Fibroblast of upper back skin (primary cell): ENCODE data around the gene GUK1.
"Not testable (repeated sequence)": the region's sequence is repeated elsewhere in the genome, so short reads cannot be mapped to it uniquely, and the experiment has no call there.

Source experiments
- DNase-seq: peaks from one replicate; pipeline ENCODE4 v3.0.0-alpha.2; 2013

GUK1 gene

GRCh38 chr1:228178737-228179684 lies 38.9 kb downstream of the GUK1 start:
- DNase-seq, result no peak

GRCh38 chr1:228180271-228180958 lies 40.3 kb downstream of the GUK1 start:
- DNase-seq, result no peak

- no peak for DNase-seq
These were observed 41.0 kb downstream of the GUK1 start for GRCh38 chr1:228180959-228181644.

- DNase-seq, result no peak
These were observed 41.6 kb downstream of the GUK1 start for GRCh38 chr1:228181645-228182034.

- no peak for DNase-seq
These were observed 42.4 kb downstream of the GUK1 start for GRCh38 chr1:228182296-228183030.

GRCh38 chr1:228184152-228184551 lies 44.1 kb downstream of the GUK1 start:
- DNase-seq, result no peak

- DNase-seq, result no peak
These were observed 45.5 kb downstream of the GUK1 start for GRCh38 chr1:228185641-228185965.

- not testable (repeated sequence) for DNase-seq
These were observed 48.2 kb downstream of the GUK1 start for GRCh38 chr1:228188249-228188648.

- no peak for DNase-seq
These were observed 50.1 kb downstream of the GUK1 start for GRCh38 chr1:228190182-228190581.

GRCh38 chr1:228190778-228191177 lies 50.7 kb downstream of the GUK1 start:
- no peak for DNase-seq

- DNase-seq, result no peak
These were observed 54.4 kb downstream of the GUK1 start for GRCh38 chr1:228194436-228194835.

- DNase-seq, result no peak
These were observed 55.1 kb downstream of the GUK1 start for GRCh38 chr1:228194921-228195812.

- no peak for DNase-seq
These were observed 57.6 kb downstream of the GUK1 start for GRCh38 chr1:228197555-228198147.
